ENCODE results near the gene LMX1A. TPM values are rescaled to one million over a fixed set of nuclear protein-coding genes. Genes with fewer than 3 reads are reported as not detected.

Gene LMX1A
- total and polyA plus RNA-seq, 7 donors, result 0.04 to 1.2 (median 0.46) TPM; not detected in 2

- intact Hi-C loops (cut with DNase I), result no loop called here
- no peaks in the 10 kb centered on the region for H3K4me1 ChIP-seq
- H3K36me3 ChIP-seq, result no peaks in the 10 kb centered on the region
- H3K27me3 ChIP-seq, result no peaks in the 10 kb centered on the region
- TF ChIP-seq CTCF (IDR thresholded peaks at IDR 0.05) (no peak), POLR2A (IDR thresholded peaks at IDR 0.05) (no peak), EP300 (IDR thresholded peaks at IDR 0.05) (no peak), POLR2AphosphoS5 (IDR thresholded peaks at IDR 0.05) (no peak)
- no peak overlapping the region for H3K4me3 ChIP-seq
- H3K9me3 ChIP-seq, result no peaks in the 10 kb centered on the region
- no peak for DNase-seq
- no peak overlapping the region for H3K27ac ChIP-seq
These were observed 140.3 kb downstream of the LMX1A start for GRCh38 chr1:165216254-165216653.

GRCh38 chr1:165215676-165216075 lies 140.8 kb downstream of the LMX1A start:
- intact Hi-C loops (cut with DNase I), result no loop called here
- Histone ChIP-seq H3K27ac (no peak overlapping the region), H3K9me3 (no peaks in the 10 kb centered on the region), H3K4me3 (no peak overlapping the region), H3K4me1 (no peaks in the 10 kb centered on the region), H3K27me3 (no peaks in the 10 kb centered on the region), H3K36me3 (no peaks in the 10 kb centered on the region)
- no peak for TF ChIP-seq POLR2A (IDR thresholded peaks at IDR 0.05)
- TF ChIP-seq POLR2AphosphoS5 (IDR thresholded peaks at IDR 0.05), result no peak
- TF ChIP-seq CTCF (IDR thresholded peaks at IDR 0.05), result no peak
- no peak for TF ChIP-seq EP300 (IDR thresholded peaks at IDR 0.05)
- DNase-seq, result no peak
- WGBS, 2 donors, result 82 to 89% methylated on average over 2 of the region's 2 CpGs

GRCh38 chr1:165212229-165212628 lies 144.3 kb downstream of the LMX1A start:
- no peaks in the 10 kb centered on the region for H3K9me3 ChIP-seq
- intact Hi-C loops (cut with DNase I), result no loop called here
- no peaks in the 10 kb centered on the region for H3K27me3 ChIP-seq
- 57 to 68% methylated on average over 3 of the region's 3 CpGs for WGBS, 2 donors
- DNase-seq, result no peak
- H3K4me1 ChIP-seq, result no peaks in the 10 kb centered on the region
- H3K27ac ChIP-seq, result no peak overlapping the region
- TF ChIP-seq POLR2AphosphoS5 (IDR thresholded peaks at IDR 0.05) (no peak), EP300 (IDR thresholded peaks at IDR 0.05) (no peak), CTCF (IDR thresholded peaks at IDR 0.05) (no peak)
- no peaks in the 10 kb centered on the region for H3K36me3 ChIP-seq
- H3K4me3 ChIP-seq, result no peak overlapping the region

DNA sequence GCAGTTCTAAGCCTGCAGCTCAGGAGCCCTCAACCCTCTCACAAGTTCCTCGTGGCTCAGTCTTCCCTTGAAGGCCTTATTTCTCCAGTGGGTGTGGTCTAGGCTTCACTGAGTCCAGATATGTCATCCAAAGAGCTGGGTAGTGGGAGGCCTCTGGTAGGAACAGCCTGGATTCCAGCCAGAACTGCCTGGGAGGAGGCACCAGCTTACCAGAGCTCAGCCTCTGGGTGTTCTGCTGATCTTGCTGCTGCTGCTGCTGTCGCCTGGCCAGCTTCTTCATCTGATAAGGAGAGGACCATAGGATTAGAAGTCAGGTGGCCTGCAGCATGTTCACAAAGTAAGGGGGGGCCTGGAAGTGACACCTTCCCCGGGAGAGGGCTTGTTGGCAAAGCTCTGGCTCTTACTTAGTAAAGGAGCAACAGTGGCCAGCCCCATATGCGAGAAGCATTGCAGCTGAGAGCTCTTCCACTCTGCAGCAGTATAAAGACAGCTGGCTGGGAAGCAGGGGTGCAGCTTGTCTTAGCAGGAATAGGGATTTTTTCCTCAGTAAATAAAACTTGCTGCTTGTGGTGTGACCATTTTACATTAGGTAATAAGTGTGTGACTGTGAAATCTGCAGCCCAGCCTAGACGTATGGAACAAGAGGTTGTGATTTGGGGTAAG lies 148.5 kb downstream of the LMX1A start:
- TF ChIP-seq POLR2A (IDR thresholded peaks at IDR 0.05) (no peak), EP300 (IDR thresholded peaks at IDR 0.05) (no peak), CTCF (IDR thresholded peaks at IDR 0.05) (no peak), POLR2AphosphoS5 (IDR thresholded peaks at IDR 0.05) (no peak)
- 48 to 54% methylated on average over 5 of the region's 5 CpGs for WGBS, 2 donors
- no peaks in the 10 kb centered on the region for H3K27me3 ChIP-seq
- H3K4me1 ChIP-seq, result no peaks in the 10 kb centered on the region
- H3K9me3 ChIP-seq, result no peaks in the 10 kb centered on the region
- DNase-seq, result no peak
- H3K4me3 ChIP-seq, result no peak overlapping the region
- intact Hi-C loops (cut with DNase I), result no loop called here
- no peak overlapping the region for H3K27ac ChIP-seq
- H3K36me3 ChIP-seq, result no peaks in the 10 kb centered on the region

- Histone ChIP-seq H3K27ac (no peak overlapping the region), H3K4me3 (no peak overlapping the region), H3K9me3 (no peaks in the 10 kb centered on the region), H3K4me1 (no peaks in the 10 kb centered on the region), H3K27me3 (no peaks in the 10 kb centered on the region), H3K36me3 (no peaks in the 10 kb centered on the region)
- no peak for DNase-seq
- TF ChIP-seq POLR2AphosphoS5 (IDR thresholded peaks at IDR 0.05) (no peak), CTCF (IDR thresholded peaks at IDR 0.05) (no peak), EP300 (IDR thresholded peaks at IDR 0.05) (no peak), POLR2A (IDR thresholded peaks at IDR 0.05) (no peak)
- 61 to 65% methylated on average over 3 of the region's 3 CpGs for WGBS, 2 donors
- intact Hi-C loops (cut with DNase I), result no loop called here
These were observed 151.4 kb downstream of the LMX1A start for GRCh38 chr1:165205145-165205544.

Data from sigmoid colon (tissue), 7 donors.